A549 (cell line): ENCODE results near the gene PDS5B. TPM values are rescaled to one million over a fixed set of nuclear protein-coding genes. Genes with fewer than 3 reads are reported as not detected.

Experiments used
- ATAC-seq, 2 experiments: fragments of 200-7000 bp in 1 of 2; fragments of >200 bp in 1 of 2; cut with Nextera tagmentation in 1 of 2; cut with Tn5 transposase in 1 of 2; 3 replicates each; pipeline versions ENCODE4 v1.8.0 to v1.9.1; 2018 to 2020; ENCODE audit warnings: mild to moderate bottlenecking in 1 of 2, moderate library complexity in 1 of 2
- CTCF ChIA-PET: fragments of 300-600 bp; sonication (Branson Sonifier 250); formaldehyde crosslinking; extraction: SDS; loops from one replicate; lab custom pipeline; 2021; ENCODE audit warnings: antibody characterized with exemption, inconsistent platforms; lab: Yijun Ruan, JAX
- POLR2A ChIA-PET: fragments of 350-600 bp; formaldehyde crosslinking; extraction: SDS; loops from one replicate; lab custom pipeline; 2021; ENCODE audit warnings: antibody characterized with exemption, inconsistent platforms; lab: Yijun Ruan, JAX
- DNase-seq, 2 experiments: peaks; one replicate each; pipeline versions ENCODE4 v3.0.0 to v3.0.0-alpha.2; 2011 to 2016; ENCODE audit warnings: low read depth in 1 of 2, low spot score in 1 of 2
- FAIRE-seq: peaks from 2 replicates; lab custom pipeline; 2011; peaks lifted over from hg19 to GRCh38; lab: Jason Lieb, UNC
- H3K27ac ChIP-seq, 2 experiments: fragments of >200 bp; sonication (Bioruptor Twin); formaldehyde crosslinking; 3 replicates each; pipeline ENCODE4 v1.5.1; 2016 to 2017
- H3K4me1 ChIP-seq: fragments of >200 bp; sonication (Bioruptor Twin); formaldehyde crosslinking; 3 replicates; pipeline ENCODE4 v1.6.1; 2016
- H3K4me2 ChIP-seq: fragments of >200 bp; sonication (Bioruptor Twin); formaldehyde crosslinking; 3 replicates; pipeline ENCODE4 v1.6.1; 2016
- H3K4me3 ChIP-seq: fragments of >200 bp; sonication (Bioruptor Twin); formaldehyde crosslinking; 3 replicates; pipeline ENCODE4 v1.5.1; 2016
- H3K9me3 ChIP-seq: fragments of >200 bp; sonication (Bioruptor Twin); formaldehyde crosslinking; 3 replicates; pipeline ENCODE4 v1.6.1; 2016
- BCL3 ChIP-seq: fragments of >200 bp; sonication (Bioruptor Twin); formaldehyde crosslinking; IDR thresholded peaks from 3 replicates; pipeline ENCODE4 v1.6.1; 2016
- CHD2 ChIP-seq: fragments of 150-350 bp; IDR thresholded peaks from 2 replicates; pipeline ENCODE4 v1.6.1; 2014; ENCODE audit warnings: low read length; ENCODE audit not compliant: partially characterized antibody
- EHF ChIP-seq: fragments of 250-450 bp; sonication (Bioruptor Pico); IDR thresholded peaks from 2 replicates; pipeline ENCODE4 v1.5.0; 2020; ENCODE audit warnings: mild to moderate bottlenecking
- ELK1 ChIP-seq: fragments of 150-350 bp; IDR thresholded peaks from 2 replicates; pipeline ENCODE4 v1.6.1; 2014; ENCODE audit warnings: low read depth, mild to moderate bottlenecking, low read length
- EP300 ChIP-seq, 2 experiments: fragments of >200 bp; sonication (Bioruptor Twin); formaldehyde crosslinking; IDR thresholded peaks; 2 replicates in 1 of 2; 3 replicates in 1 of 2; pipeline ENCODE4 v1.6.1; 2016 to 2017
- ESRRA ChIP-seq: fragments of 150-350 bp; IDR thresholded peaks from 2 replicates; pipeline ENCODE4 v1.6.1; 2014; ENCODE audit warnings: mild to moderate bottlenecking, low read length, borderline replicate concordance
- FOSL2 ChIP-seq, 2 experiments: fragments of 450-650 bp in 1 of 2; fragments of >200 bp in 1 of 2; sonication (Bioruptor Twin) in 1 of 2; formaldehyde crosslinking; IDR thresholded peaks; 2 replicates each; pipeline versions ENCODE4 v1.5.0 to v1.6.1; 2016 to 2020; ENCODE audit warnings: mild to moderate bottlenecking in 1 of 2, moderate library complexity in 1 of 2
- FOXS1 ChIP-seq: fragments of 250-450 bp; sonication (Bioruptor Pico); IDR thresholded peaks from 2 replicates; pipeline ENCODE4 v1.5.0; 2020; ENCODE audit warnings: mild to moderate bottlenecking, moderate library complexity
- HEYL ChIP-seq: fragments of 250-450 bp; sonication (Bioruptor Pico); IDR thresholded peaks from 2 replicates; pipeline ENCODE4 v1.8.0; 2021; ENCODE audit warnings: mild to moderate bottlenecking, moderate library complexity
- HMGXB4 ChIP-seq: fragments of 250-450 bp; sonication (Bioruptor Pico); IDR thresholded peaks from 2 replicates; pipeline ENCODE4 v1.5.0; 2021; ENCODE audit warnings: mild to moderate bottlenecking, moderate library complexity, borderline replicate concordance
- JUN ChIP-seq, 2 experiments: fragments of >200 bp; sonication (Bioruptor Twin); formaldehyde crosslinking; IDR thresholded peaks; 2 replicates in 1 of 2; 3 replicates in 1 of 2; pipeline ENCODE4 v1.6.1; 2016 to 2017
- JUNB ChIP-seq: fragments of >200 bp; sonication (Bioruptor Twin); formaldehyde crosslinking; IDR thresholded peaks from 2 replicates; pipeline ENCODE4 v1.6.1; 2016
- MAFK ChIP-seq: fragments of 450-650 bp; IDR thresholded peaks from 2 replicates; pipeline ENCODE4 v1.6.1; 2014; ENCODE audit not compliant: partially characterized antibody
- MAX ChIP-seq: IDR thresholded peaks from 2 replicates; pipeline ENCODE4 v1.6.1; 2012
- MAZ ChIP-seq: fragments of 150-350 bp; IDR thresholded peaks from 2 replicates; pipeline ENCODE4 v1.6.1; 2014; ENCODE audit warnings: antibody characterized with exemption, low read depth, low read length, borderline replicate concordance
- NR3C1 ChIP-seq: fragments of >200 bp; sonication (Bioruptor Twin); formaldehyde crosslinking; IDR thresholded peaks from 3 replicates; pipeline ENCODE4 v1.6.1; 2017
- RARB ChIP-seq: fragments of 250-450 bp; sonication (Bioruptor Pico); IDR thresholded peaks from 2 replicates; pipeline ENCODE4 v1.8.0; 2021; ENCODE audit warnings: mild to moderate bottlenecking, moderate library complexity
- REST ChIP-seq: fragments of 200-600 bp; sonication (generic); IDR thresholded peaks from 2 replicates; pipeline ENCODE4 v1.6.1; 2016; ENCODE audit warnings: antibody characterized with exemption, mild to moderate bottlenecking, moderate library complexity
- RNF2 ChIP-seq: fragments of 200-600 bp; sonication (generic); IDR thresholded peaks from 2 replicates; pipeline ENCODE4 v1.6.1; 2016; ENCODE audit warnings: low read depth, mild to moderate bottlenecking, antibody characterized with exemption, moderate library complexity, borderline replicate concordance
- SMC3 ChIP-seq: fragments of >200 bp; sonication (Bioruptor Twin); formaldehyde crosslinking; IDR thresholded peaks from 3 replicates; pipeline ENCODE4 v1.6.1; 2018; ENCODE audit warnings: inconsistent platforms
- ZC3H11A ChIP-seq: fragments of 450-650 bp; IDR thresholded peaks from 2 replicates; pipeline ENCODE4 v1.6.1; 2014; ENCODE audit warnings: antibody characterized with exemption, mild to moderate bottlenecking
- WGBS: methylation state at CpG from one replicate; pipeline ENCODE4 v1.1.6; 2017; ENCODE audit errors: missing lambda C conversion rate; 5-methylcytosine and 5-hydroxymethylcytosine counted together
- polyA plus RNA-seq, 4 experiments: library from polyadenylated mRNA; depleted of rRNA in 3 of 4; stranded (reverse); fragments of >200 nt; fragmentation: RNase III in 1 of 4; extraction: RNeasy Plus Mini Kit Qiagen cat#74134 plus additional on column Dnase treatment in 1 of 4; gene quantifications; 2 replicates in 3 of 4; 3 replicates in 1 of 4; pipeline ENCODE4 v1.2.3, GENCODE V29; 2011 to 2017

Gene PDS5B
- polyA plus RNA-seq, 2 of the 4 experiments (the other 2 are of a cell fraction) = 10.6 to 16.0 TPM

GRCh38 chr13:32824061-32824460, 237.8 kb downstream of the PDS5B start (continued):
- no peak for TF ChIP-seq REST

GRCh38 chr13:32824675-32825074, 238.4 kb downstream of the PDS5B start:
- CTCF ChIA-PET = no interaction called here
- peak; percentile 17 to 78 for DNase-seq
- peak overlapping the region; percentile 63 for H3K4me2 ChIP-seq
- no peak for FAIRE-seq
- peak overlapping the region; percentile 35 to 68; a peak in 5 of 6 replicates for H3K27ac ChIP-seq
- H3K4me1 ChIP-seq = peaks cover 27% of the 10 kb centered on the region
- H3K9me3 ChIP-seq = no peaks in the 10 kb centered on the region
- H3K4me3 ChIP-seq = no peak overlapping the region
- 4% methylated on average over 7 of the region's 7 CpGs for WGBS
- POLR2A ChIA-PET = interaction anchor here (0.6 kb wide), 1 partner anchor 31 kb away, joined by 3 read pairs; no protein-coding TSS in a partner anchor
- TF ChIP-seq FOXS1 (CRISPR knock-in tag) = no peak
- no peak for TF ChIP-seq MAZ
- TF ChIP-seq CHD2 = no peak
- TF ChIP-seq MAFK = no peak
- TF ChIP-seq MAX = 0 out of 2 replicates have a peak, but pooled peaks have one; percentile 19
- TF ChIP-seq BCL3 = no peak
- no peak for TF ChIP-seq REST
- no peak for TF ChIP-seq JUN (IDR thresholded peaks at IDR 0.05)
- TF ChIP-seq JUNB = peak; percentile 28; the same call in 1 of the 2 replicates
- TF ChIP-seq HEYL (CRISPR knock-in tag) = no peak
- TF ChIP-seq ESRRA = no peak
- TF ChIP-seq ZC3H11A = no peak
- TF ChIP-seq FOSL2 (IDR thresholded peaks at IDR 0.05) = no peak
- TF ChIP-seq FOSL2 (CRISPR knock-in tag; IDR thresholded peaks at IDR 0.05) = peak; percentile 17; the same call in 1 of the 2 replicates
- peak; percentile 92 for ATAC-seq

- Histone ChIP-seq H3K9me3 (no peaks in the 10 kb centered on the region), H3K27ac (peak overlapping the region; percentile 5 to 54; a peak in 4 of 6 replicates), H3K4me1 (peaks cover 34% of the 10 kb centered on the region), H3K4me2 (peak overlapping the region; percentile 63), H3K4me3 (no peak overlapping the region)
- FAIRE-seq (no peak), ATAC-seq (no peak), DNase-seq (no peak)
- POLR2A ChIA-PET = no interaction called here
- CTCF ChIA-PET = no interaction called here
- WGBS = 80% methylated on average over 2 of the region's 2 CpGs
- TF ChIP-seq EHF (CRISPR knock-in tag) = no peak
- no peak for TF ChIP-seq ESRRA
- no peak for TF ChIP-seq HMGXB4
- no peak for TF ChIP-seq FOSL2 (IDR thresholded peaks at IDR 0.05)
- TF ChIP-seq FOSL2 (CRISPR knock-in tag; IDR thresholded peaks at IDR 0.05) = no peak
- no peak for TF ChIP-seq SMC3
- TF ChIP-seq EP300 (IDR thresholded peaks at IDR 0.05) = no peak
- TF ChIP-seq MAFK = no peak
- TF ChIP-seq BCL3 = no peak
- no peak for TF ChIP-seq NR3C1
- TF ChIP-seq RARB (CRISPR knock-in tag) = no peak
- no peak for TF ChIP-seq ELK1
- no peak for TF ChIP-seq RNF2
These were observed 239.2 kb downstream of the PDS5B start for GRCh38 chr13:32825481-32825880.
